HCT116 (cell line): ENCODE results near the gene CALD1. TPM values are rescaled to one million over a fixed set of nuclear protein-coding genes. Genes with fewer than 3 reads are reported as not detected.

ENCODE experiments used
- ATAC-seq: fragments of 200-7000 bp; cut with Tn5 transposase; 2 replicates; pipeline ENCODE4 v1.9.1; 2020; ENCODE audit warnings: mild to moderate bottlenecking, moderate library complexity
- BruUV-seq: library from RNA; stranded (reverse); fragments of 400-500 nt; replicated peaks from 2 replicates; lab custom pipeline; 2021; lab: Mats Ljungman, UMichigan
- CTCF ChIA-PET: fragments of 300-600 bp; sonication (Branson Sonifier 250); formaldehyde crosslinking; loops from one replicate; lab custom pipeline; 2021; ENCODE audit warnings: antibody characterized with exemption; lab: Charles Lee
- POLR2A ChIA-PET: fragments of 300-600, 350-600 bp; sonication (Branson Sonifier 250); formaldehyde crosslinking; loops from one replicate; lab custom pipeline; 2021; ENCODE audit warnings: antibody characterized with exemption; lab: Charles Lee
- RAD21 ChIA-PET, 2 experiments: fragments of 300-600 bp; sonication (Branson Sonifier 250); formaldehyde crosslinking; loops; one replicate each; lab custom pipeline; 2023; ENCODE audit warnings: low total read pairs in 2 of 2; ENCODE audit not compliant: uncharacterized antibody in 2 of 2, unreplicated experiment in 2 of 2, low non-redundant PET in 1 of 2; lab: Charles Lee
- DNase-seq: peaks from one replicate; pipeline ENCODE4 v3.0.0-alpha.2; 2010; ENCODE audit warnings: low read depth, low spot score
- H2AFZ ChIP-seq: fragments of 200-600 bp; shearing (Covaris generic), sonication (generic); 2 replicates; pipeline ENCODE4 v1.6.1; 2017; ENCODE audit warnings: low read depth, mixed run types, mixed read lengths, antibody characterized with exemption, low read length; ENCODE audit not compliant: poor library complexity, severe bottlenecking
- H3K27ac ChIP-seq: 2 replicates; pipeline ENCODE4 v1.5.1; 2012; ENCODE audit warnings: low read depth, low read length
- H3K27me3 ChIP-seq: fragments of 200-600 bp; sonication (generic); 2 replicates; pipeline ENCODE4 v1.6.1; 2016; ENCODE audit warnings: mixed run types, low read length, mixed read lengths; ENCODE audit not compliant: insufficient read depth
- H3K36me3 ChIP-seq, 2 experiments: fragments of 200-500 bp in 1 of 2; fragments of 200-600 bp in 1 of 2; sonication (Bioruptor generic) in 1 of 2; sonication (generic) in 1 of 2; 2 replicates each; pipeline versions ENCODE4 v1.5.1 to v1.6.1; 2014 to 2016; ENCODE audit warnings: low read length in 2 of 2, inconsistent platforms in 1 of 2, mixed read lengths in 1 of 2, mixed run types in 1 of 2; ENCODE audit not compliant: insufficient read depth in 2 of 2, control insufficient read depth in 1 of 2
- H3K4me1 ChIP-seq, 2 experiments: fragments of 200-600 bp in 1 of 2; sonication (generic) in 1 of 2; 2 replicates each; pipeline versions ENCODE4 v1.5.1 to v1.6.1; 2012 to 2017; ENCODE audit warnings: low read length in 2 of 2, inconsistent platforms in 1 of 2, mild to moderate bottlenecking in 1 of 2, mixed read lengths in 1 of 2, mixed run types in 1 of 2, moderate library complexity in 1 of 2; ENCODE audit not compliant: insufficient read depth in 2 of 2, control insufficient read depth in 1 of 2
- H3K4me2 ChIP-seq: fragments of 200-600 bp; sonication (generic); 2 replicates; pipeline ENCODE4 v1.6.1; 2017; ENCODE audit warnings: mixed run types, low read length, mixed read lengths
- H3K4me3 ChIP-seq, 2 experiments: fragments of 200-600 bp in 1 of 2; sonication (generic) in 1 of 2; replicated peaks in 1 of 2; 2 replicates each; pipeline ENCODE4 v1.5.1; 2011 to 2016; ENCODE audit warnings: low read length in 2 of 2, control low read depth in 1 of 2, low read depth in 1 of 2, mild to moderate bottlenecking in 1 of 2, mixed read lengths in 1 of 2, mixed run types in 1 of 2
- H3K79me2 ChIP-seq: fragments of 200-600 bp; sonication (generic); 2 replicates; pipeline ENCODE4 v1.6.1; 2017; ENCODE audit warnings: mild to moderate bottlenecking, mixed run types, low read length, moderate library complexity, mixed read lengths; ENCODE audit not compliant: insufficient read depth
- H3K9ac ChIP-seq: fragments of 200-600 bp; sonication (generic); 2 replicates; pipeline ENCODE4 v1.6.1; 2016; ENCODE audit warnings: low read length, mixed read lengths
- H3K9me2 ChIP-seq: fragments of 200-600 bp; sonication (generic), shearing (Covaris generic); 2 replicates; pipeline ENCODE4 v1.6.1; 2017; ENCODE audit warnings: mixed run types, mild to moderate bottlenecking, moderate library complexity; ENCODE audit not compliant: insufficient read depth
- H3K9me3 ChIP-seq, 2 experiments: fragments of 200-500 bp in 1 of 2; fragments of 200-600 bp in 1 of 2; sonication (Bioruptor generic) in 1 of 2; sonication (generic) in 1 of 2; 2 replicates each; pipeline ENCODE4 v1.6.1; 2014 to 2017; ENCODE audit warnings: low read length in 2 of 2, mixed read lengths in 2 of 2, inconsistent platforms in 1 of 2, low read depth in 1 of 2, mild to moderate bottlenecking in 1 of 2, mixed run types in 1 of 2, moderate library complexity in 1 of 2; ENCODE audit not compliant: control insufficient read depth in 1 of 2, insufficient read depth in 1 of 2
- H4K20me1 ChIP-seq: fragments of 200-600 bp; sonication (generic), shearing (Covaris generic); 2 replicates; pipeline ENCODE4 v1.6.1; 2017; ENCODE audit warnings: mixed run types, mild to moderate bottlenecking, moderate library complexity; ENCODE audit not compliant: insufficient read depth
- CBX3 ChIP-seq: IDR thresholded peaks from 2 replicates; pipeline ENCODE4 v1.6.1; 2012; ENCODE audit warnings: low read depth
- CEBPB ChIP-seq: IDR thresholded peaks from 2 replicates; pipeline ENCODE4 v1.6.1; 2012; ENCODE audit warnings: low read depth
- ELF1 ChIP-seq: IDR thresholded peaks from 2 replicates; pipeline ENCODE4 v1.6.1; 2012; ENCODE audit warnings: low read depth, borderline replicate concordance
- EZH2 ChIP-seq: fragments of 200-600 bp; sonication (generic); IDR thresholded peaks from 2 replicates; pipeline ENCODE4 v1.6.1; 2017; ENCODE audit warnings: antibody characterized with exemption, mixed run types
- EZH2phosphoT487 ChIP-seq: fragments of 200-600 bp; IDR thresholded peaks from 2 replicates; pipeline ENCODE4 v1.6.1; 2018; ENCODE audit warnings: antibody characterized with exemption, borderline replicate concordance
- FOSL1 ChIP-seq: IDR thresholded peaks from 2 replicates; pipeline ENCODE4 v1.6.1; 2012; ENCODE audit warnings: low read depth
- JUND ChIP-seq: IDR thresholded peaks from 2 replicates; pipeline ENCODE4 v1.6.1; 2012
- POLR2AphosphoS5 ChIP-seq: IDR thresholded peaks from 2 replicates; pipeline ENCODE4 v1.6.1; 2011; ENCODE audit warnings: mild to moderate bottlenecking, low read depth, low read length, moderate library complexity
- RAD21 ChIP-seq: IDR thresholded peaks from 2 replicates; pipeline ENCODE4 v1.6.1; 2012; ENCODE audit warnings: low read depth, mild to moderate bottlenecking
- SP1 ChIP-seq: IDR thresholded peaks from 2 replicates; pipeline ENCODE4 v1.6.1; 2012; ENCODE audit warnings: low read depth
- ZBTB33 ChIP-seq: IDR thresholded peaks from 2 replicates; pipeline ENCODE4 v1.6.1; 2011; ENCODE audit warnings: mild to moderate bottlenecking, low read length, moderate library complexity; ENCODE audit not compliant: insufficient replicate concordance; ENCODE audit errors: extremely low read depth
- ZFX ChIP-seq: fragments of 450-650 bp; IDR thresholded peaks from 2 replicates; pipeline ENCODE4 v1.6.1; 2017
- ZNF274 ChIP-seq: fragments of 200-500 bp; sonication (Bioruptor generic); IDR thresholded peaks from 2 replicates; pipeline ENCODE4 v1.6.1; 2014; ENCODE audit warnings: mild to moderate bottlenecking, low read depth, low read length, inconsistent platforms
- intact Hi-C: fragments of 100-400 bp; cut with micrococcal nuclease; formaldehyde crosslinking; loops from 2 replicates; pipeline ENCODE4 v1.10.0; 2022
- total RNA-seq: library from RNA; stranded (reverse); gene quantifications from one replicate; pipeline ENCODE4 v1.2.1, GENCODE V29; 2021; ENCODE audit not compliant: unreplicated experiment
- TF ChIP-seq, protein P1 (sequence below), 3 experiments: fragments of 200-600 bp in 1 of 3; sonication (generic) in 1 of 3; IDR thresholded peaks in 2 of 3; conservative IDR thresholded peaks in 1 of 3; 2 replicates each; pipeline ENCODE4 v1.5.1; 2012 to 2017; ENCODE audit warnings: low read depth in 2 of 3, low read length in 2 of 3, antibody characterized with exemption in 1 of 3, borderline replicate concordance in 1 of 3, control low read depth in 1 of 3, mild to moderate bottlenecking in 1 of 3, mixed read lengths in 1 of 3, mixed run types in 1 of 3, moderate library complexity in 1 of 3; ENCODE audit not compliant: insufficient read depth in 1 of 3

Gene CALD1
- total RNA-seq, 1 experiment from 2014 or later: 66.8 TPM

DNA sequence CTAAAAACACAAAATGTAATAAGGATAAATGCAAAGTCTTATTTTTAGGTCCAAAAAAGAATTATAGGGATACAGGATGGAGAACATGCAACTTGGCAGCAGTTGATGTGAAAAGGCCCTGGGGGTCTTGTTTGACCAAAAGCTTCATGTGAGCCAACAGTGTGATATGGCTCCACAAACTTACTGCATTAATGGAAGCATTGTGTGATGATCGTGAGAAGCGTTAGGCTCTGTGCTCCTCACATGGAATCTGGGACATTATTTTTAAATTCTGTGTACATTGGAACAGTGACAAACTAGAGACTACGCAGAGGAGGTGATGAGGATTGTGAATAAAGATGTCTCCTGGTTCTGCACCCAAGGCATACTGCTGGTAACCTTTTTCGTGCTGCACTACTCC lies 39.1 kb upstream of the CALD1 start:
- H3K79me2 ChIP-seq: no peaks in the 10 kb centered on the region
- ChIA-PET POLR2A (no interaction called here), CTCF (no interaction called here), RAD21 (no interaction called here)
- no TSS peak for BruUV-seq
- intact Hi-C loops: no loop called here
- no peaks in the 10 kb centered on the region for H3K9me2 ChIP-seq
- H4K20me1 ChIP-seq: no peaks in the 10 kb centered on the region
- DNase-seq (no peak), ATAC-seq (no peak)
- H2AFZ ChIP-seq: no peak overlapping the region
- no peak overlapping the region for H3K4me3 ChIP-seq
- no peaks in the 10 kb centered on the region; the same call in 1 of the 2 replicates for H3K27me3 ChIP-seq
- no peak for TF ChIP-seq ELF1
- no peak for TF ChIP-seq SP1
- no peak for TF ChIP-seq ZFX
- no peak for TF ChIP-seq EZH2
- no peak overlapping the region for H3K9ac ChIP-seq
- no peak overlapping the region for H3K27ac ChIP-seq
- H3K36me3 ChIP-seq: no peaks in the 10 kb centered on the region
- H3K4me1 ChIP-seq: no peaks in the 10 kb centered on the region
- H3K4me2 ChIP-seq: no peak overlapping the region
- no peaks in the 10 kb centered on the region for H3K9me3 ChIP-seq

- RAD21 ChIA-PET: no interaction called here
Observed at GRCh38 chr7:134741907-134742635, 37.4 kb upstream of the CALD1 start.

More at GRCh38 chr7:134741907-134742635, 37.4 kb upstream of the CALD1 start:
- POLR2A ChIA-PET: no interaction called here
- Histone ChIP-seq H3K4me2 (no peak overlapping the region), H3K79me2 (no peaks in the 10 kb centered on the region), H3K4me1 (no peaks in the 10 kb centered on the region), H3K27ac (no peak overlapping the region), H3K36me3 (no peaks in the 10 kb centered on the region), H3K9me2 (no peaks in the 10 kb centered on the region), H3K4me3 (no peak overlapping the region), H3K9me3 (no peaks in the 10 kb centered on the region), H4K20me1 (no peaks in the 10 kb centered on the region), H2AFZ (no peak overlapping the region), H3K27me3 (no peaks in the 10 kb centered on the region), H3K9ac (no peak overlapping the region)
- no TSS peak for BruUV-seq
- CTCF ChIA-PET: no interaction called here
- intact Hi-C loops: no loop called here
- TF ChIP-seq ZNF274 (no peak), EZH2phosphoT487 (no peak), CEBPB (no peak), ZBTB33 (no peak), RAD21 (no peak), FOSL1 (no peak), CBX3 (no peak), JUND (no peak), POLR2AphosphoS5 (no peak)
- TF ChIP-seq, protein P1, sequence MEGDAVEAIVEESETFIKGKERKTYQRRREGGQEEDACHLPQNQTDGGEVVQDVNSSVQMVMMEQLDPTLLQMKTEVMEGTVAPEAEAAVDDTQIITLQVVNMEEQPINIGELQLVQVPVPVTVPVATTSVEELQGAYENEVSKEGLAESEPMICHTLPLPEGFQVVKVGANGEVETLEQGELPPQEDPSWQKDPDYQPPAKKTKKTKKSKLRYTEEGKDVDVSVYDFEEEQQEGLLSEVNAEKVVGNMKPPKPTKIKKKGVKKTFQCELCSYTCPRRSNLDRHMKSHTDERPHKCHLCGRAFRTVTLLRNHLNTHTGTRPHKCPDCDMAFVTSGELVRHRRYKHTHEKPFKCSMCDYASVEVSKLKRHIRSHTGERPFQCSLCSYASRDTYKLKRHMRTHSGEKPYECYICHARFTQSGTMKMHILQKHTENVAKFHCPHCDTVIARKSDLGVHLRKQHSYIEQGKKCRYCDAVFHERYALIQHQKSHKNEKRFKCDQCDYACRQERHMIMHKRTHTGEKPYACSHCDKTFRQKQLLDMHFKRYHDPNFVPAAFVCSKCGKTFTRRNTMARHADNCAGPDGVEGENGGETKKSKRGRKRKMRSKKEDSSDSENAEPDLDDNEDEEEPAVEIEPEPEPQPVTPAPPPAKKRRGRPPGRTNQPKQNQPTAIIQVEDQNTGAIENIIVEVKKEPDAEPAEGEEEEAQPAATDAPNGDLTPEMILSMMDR (IDR thresholded peaks at IDR 0.05 in 2 of 3, conservative IDR thresholded peaks at IDR 0.05 in 1 of 3; ENCODE audit: borderline replicate concordance in 1 of 3, insufficient read depth in 1 of 3, low read depth in 2 of 3, low read length in 2 of 3): no peak
- DNase-seq: no peak
- ATAC-seq: peak; percentile 38; the same call in 1 of the 2 replicates
